ENCODE results near the gene CHST7. TPM values are rescaled to one million over a fixed set of nuclear protein-coding genes. Genes with fewer than 3 reads are reported as not detected.

The CHST7 gene
- total RNA-seq, 1 donor from 2014 or later, result 6.1 TPM

GRCh38 chrX:46643636-46644035 is 70.1 kb downstream of the CHST7 start:
- DNase-seq (ENCODE audit: low read depth), result no peak
- TF ChIP-seq CTCF (conservative IDR thresholded peaks at IDR 0.05; ENCODE audit: low read depth, low read length), result no peak
- no peak overlapping the region for H3K4me3 ChIP-seq (ENCODE audit: low read depth, low read length)

GRCh38 chrX:46645614-46646013 is 72.0 kb downstream of the CHST7 start:
- TF ChIP-seq CTCF (conservative IDR thresholded peaks at IDR 0.05; ENCODE audit: low read depth, low read length), result no peak
- no peak for DNase-seq (ENCODE audit: low read depth)
- no peak overlapping the region for H3K4me3 ChIP-seq (ENCODE audit: low read depth, low read length)

- no peak for TF ChIP-seq CTCF (conservative IDR thresholded peaks at IDR 0.05; ENCODE audit: low read depth, low read length)
Observed at GRCh38 chrX:46647251-46647650, 73.7 kb downstream of the CHST7 start.

More at GRCh38 chrX:46647251-46647650, 73.7 kb downstream of the CHST7 start:
- no peak overlapping the region for H3K4me3 ChIP-seq (ENCODE audit: low read depth, low read length)
- no peak for DNase-seq (ENCODE audit: low read depth)

Other genes with a start within 250 kb of the CHST7 start
- 0.75 and 2.0 TPM in 2 replicates for gene ZNF674, start 28.3 kb upstream of the CHST7 start, total RNA-seq
- 10.7 and 23.2 TPM in 2 replicates for gene SLC9A7, start 185.4 kb downstream of the CHST7 start, total RNA-seq

Data from epithelial cell of proximal tubule (primary cell).